ENCODE measurements around the gene RNF34.

DNA sequence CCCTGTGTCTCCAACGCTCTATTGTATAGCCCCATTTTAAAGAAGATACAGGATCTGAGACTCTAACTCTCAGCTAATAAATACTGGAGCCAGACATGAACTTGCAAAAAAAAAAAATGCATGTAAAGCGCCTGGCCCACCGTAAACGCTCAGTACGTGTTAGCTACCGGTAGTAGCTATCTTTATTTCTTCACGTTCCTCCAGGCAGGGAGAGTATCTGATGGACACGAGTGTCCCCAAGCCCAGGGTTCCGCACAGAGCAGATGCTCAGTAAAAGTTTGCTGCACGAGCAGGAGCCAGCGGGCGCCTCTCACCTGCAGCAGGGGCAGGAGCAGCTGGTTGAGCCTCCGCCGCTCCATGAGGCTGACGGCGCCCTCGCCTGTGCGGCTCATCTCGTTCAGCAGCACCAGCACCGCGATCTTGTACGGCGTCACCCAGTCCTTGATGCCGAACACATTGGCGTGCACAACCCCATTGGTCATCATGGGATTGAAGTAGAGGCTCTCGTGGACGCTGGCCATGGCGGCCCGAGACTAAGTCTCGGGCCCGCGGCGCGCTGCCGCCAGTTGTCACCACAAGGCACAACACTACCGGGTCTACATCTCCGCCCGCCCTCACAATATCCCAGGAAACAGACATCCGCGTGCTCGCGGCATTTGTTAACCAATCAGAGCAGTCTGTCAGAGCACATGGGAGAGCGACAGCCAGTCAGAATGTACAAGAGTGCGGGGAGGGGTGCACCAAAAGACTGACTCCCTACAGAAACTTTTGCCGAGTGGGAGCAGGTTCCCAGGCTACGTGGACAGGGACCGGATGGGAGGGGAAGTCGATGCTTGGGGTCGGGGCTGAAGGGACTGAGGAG is 47.9 kb upstream of the RNF34 start, which contains the start of gene ANAPC5:
- TF ChIP-seq POLR2A (IDR thresholded peaks at IDR 0.05; ENCODE audit: low read depth, low read length) (peak; percentile 92), SPI1 (IDR thresholded peaks at IDR 0.05; ENCODE audit: low read depth, low read length) (peak; percentile 49), POU2F2 (IDR thresholded peaks at IDR 0.05; ENCODE audit: low read depth, low read length) (no peak; the same call in 1 of the 2 replicates), TAF1 (IDR thresholded peaks at IDR 0.05; ENCODE audit: low read depth, low read length) (peak; percentile 82)
